ENCODE results near the gene KCTD15.

KCTD15 gene

DNA sequence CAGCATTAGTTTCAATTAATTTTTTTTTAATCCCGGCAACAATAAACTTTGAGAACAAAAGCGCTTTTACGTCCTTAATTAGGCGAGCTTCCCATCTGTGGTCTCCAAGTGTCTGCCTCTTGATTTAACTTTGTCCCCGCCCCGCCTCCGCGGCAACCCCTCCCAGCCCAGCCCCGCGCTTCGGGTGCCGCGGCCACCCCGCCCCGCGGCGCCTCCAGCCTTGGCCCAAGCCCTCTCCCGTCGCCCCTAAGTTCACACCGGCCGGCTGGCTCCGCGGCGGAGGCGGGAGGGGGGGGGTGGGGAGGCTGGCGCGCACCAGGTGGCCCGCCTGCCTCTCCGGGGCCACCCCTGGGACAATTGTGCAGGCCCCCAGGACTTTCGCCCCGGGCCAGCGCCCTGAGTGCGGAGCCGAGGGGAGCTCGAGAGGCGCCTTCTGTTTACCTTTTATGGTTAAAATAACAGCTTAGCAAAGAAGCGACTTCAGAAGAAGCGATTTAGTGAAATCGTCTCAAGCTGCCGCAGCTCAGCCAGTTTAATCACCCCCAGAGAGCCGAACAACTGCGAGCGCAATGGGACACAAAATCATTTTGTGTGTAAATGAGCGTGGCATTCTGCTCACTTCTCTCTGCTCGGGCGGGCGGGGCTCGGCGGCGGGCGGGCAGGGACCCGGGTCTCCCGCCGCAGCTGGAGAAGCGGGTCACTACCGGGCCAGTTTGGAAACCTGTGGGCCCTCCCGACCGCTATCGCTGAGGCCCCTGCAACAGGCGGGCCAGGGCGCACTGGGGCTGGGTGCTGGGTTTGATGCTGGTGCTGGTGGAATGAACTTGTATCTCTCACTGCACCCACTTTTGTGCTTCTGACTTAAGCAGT is 1.4 kb downstream of the KCTD15 start:
- no peak for TF ChIP-seq ZFX (IDR thresholded peaks at IDR 0.05; ENCODE audit: borderline replicate concordance)
- TF ChIP-seq, protein P1, sequence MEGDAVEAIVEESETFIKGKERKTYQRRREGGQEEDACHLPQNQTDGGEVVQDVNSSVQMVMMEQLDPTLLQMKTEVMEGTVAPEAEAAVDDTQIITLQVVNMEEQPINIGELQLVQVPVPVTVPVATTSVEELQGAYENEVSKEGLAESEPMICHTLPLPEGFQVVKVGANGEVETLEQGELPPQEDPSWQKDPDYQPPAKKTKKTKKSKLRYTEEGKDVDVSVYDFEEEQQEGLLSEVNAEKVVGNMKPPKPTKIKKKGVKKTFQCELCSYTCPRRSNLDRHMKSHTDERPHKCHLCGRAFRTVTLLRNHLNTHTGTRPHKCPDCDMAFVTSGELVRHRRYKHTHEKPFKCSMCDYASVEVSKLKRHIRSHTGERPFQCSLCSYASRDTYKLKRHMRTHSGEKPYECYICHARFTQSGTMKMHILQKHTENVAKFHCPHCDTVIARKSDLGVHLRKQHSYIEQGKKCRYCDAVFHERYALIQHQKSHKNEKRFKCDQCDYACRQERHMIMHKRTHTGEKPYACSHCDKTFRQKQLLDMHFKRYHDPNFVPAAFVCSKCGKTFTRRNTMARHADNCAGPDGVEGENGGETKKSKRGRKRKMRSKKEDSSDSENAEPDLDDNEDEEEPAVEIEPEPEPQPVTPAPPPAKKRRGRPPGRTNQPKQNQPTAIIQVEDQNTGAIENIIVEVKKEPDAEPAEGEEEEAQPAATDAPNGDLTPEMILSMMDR (IDR thresholded peaks at IDR 0.05), result no peak
- no peak overlapping the region for H3K27ac ChIP-seq

DNA sequence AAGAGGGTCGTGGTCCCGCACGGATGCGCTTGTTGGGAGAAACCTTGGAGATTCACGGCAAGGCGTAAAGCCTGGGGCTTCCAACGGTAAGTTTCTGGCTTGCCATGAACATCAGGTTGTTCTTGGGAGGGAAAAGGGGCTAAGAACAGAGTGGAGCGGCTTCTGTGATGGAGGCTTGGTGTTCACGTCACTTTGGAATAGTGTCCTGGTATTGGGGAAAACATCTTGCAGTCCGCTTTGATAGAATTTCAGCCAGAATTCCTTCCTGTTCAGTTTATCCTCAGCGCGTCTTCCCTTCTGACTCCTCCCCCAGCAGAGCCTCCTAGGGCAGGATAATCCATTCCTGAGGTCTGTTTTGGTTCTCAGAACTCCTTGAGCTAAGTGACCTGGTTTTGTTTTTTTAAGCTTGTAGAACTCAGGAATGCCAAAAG is 2.0 kb downstream of the KCTD15 start:
- no peak for TF ChIP-seq ZFX (IDR thresholded peaks at IDR 0.05; ENCODE audit: borderline replicate concordance)
- TF ChIP-seq, protein P1 (IDR thresholded peaks at IDR 0.05), result no peak
- no peak overlapping the region for H3K27ac ChIP-seq

DNA sequence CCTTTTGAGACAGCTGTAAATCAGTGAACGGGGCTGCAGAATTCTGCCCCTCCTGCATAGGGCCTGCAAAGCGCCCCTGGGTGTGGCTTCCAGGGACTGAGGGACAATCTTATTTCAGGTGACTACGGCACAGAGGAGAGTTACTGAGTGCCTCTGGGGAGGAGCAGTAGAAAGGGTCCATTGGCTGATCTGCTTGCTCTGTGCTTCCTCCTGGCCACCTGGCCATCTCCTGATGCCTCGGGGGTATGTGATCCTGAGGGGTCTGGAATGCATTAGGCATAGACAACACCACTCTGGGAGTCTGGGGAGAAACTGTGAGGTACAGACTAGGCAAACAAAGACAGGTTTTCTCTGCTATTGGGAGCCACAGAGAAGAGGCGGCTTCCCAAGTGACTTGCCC is 2.8 kb downstream of the KCTD15 start:
- no peak overlapping the region for H3K27ac ChIP-seq
- TF ChIP-seq, protein P1 (IDR thresholded peaks at IDR 0.05), result no peak
- no peak for TF ChIP-seq ZFX (IDR thresholded peaks at IDR 0.05; ENCODE audit: borderline replicate concordance)

DNA sequence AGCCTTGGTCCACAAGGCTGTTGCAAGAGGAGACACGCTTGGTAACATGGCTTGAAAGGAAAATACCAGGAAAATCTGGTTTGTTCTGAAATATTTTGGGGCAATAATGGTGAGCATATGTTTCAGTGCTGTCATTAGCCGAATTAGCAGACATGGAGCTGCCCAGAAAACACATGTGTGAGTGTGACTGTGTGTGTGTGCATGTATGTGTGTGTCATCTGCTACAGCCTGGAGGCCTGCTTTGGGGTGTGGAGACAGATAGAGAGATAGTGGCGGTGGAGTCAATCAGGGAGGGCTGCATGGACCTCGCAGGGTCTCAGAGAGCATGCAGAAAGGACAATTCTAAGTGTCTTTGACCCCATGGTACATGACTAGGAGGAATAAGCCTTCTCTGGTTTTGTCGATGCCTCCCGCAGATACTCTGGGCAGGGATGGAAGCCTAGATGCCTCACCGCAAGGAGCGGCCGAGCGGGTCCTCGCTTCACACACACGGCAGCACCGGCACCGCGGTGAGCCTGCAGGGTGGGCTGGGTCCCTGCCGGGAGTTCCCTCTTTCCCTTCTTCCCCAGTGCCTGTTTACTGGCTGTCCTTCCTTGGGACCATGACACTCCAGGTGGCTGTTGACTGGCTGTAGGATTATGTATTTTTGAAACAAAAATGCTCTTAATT is 3.5 kb downstream of the KCTD15 start:
- no peak overlapping the region for H3K27ac ChIP-seq
- TF ChIP-seq, protein P1 (IDR thresholded peaks at IDR 0.05), result no peak
- TF ChIP-seq ZFX (IDR thresholded peaks at IDR 0.05; ENCODE audit: borderline replicate concordance), result no peak

DNA sequence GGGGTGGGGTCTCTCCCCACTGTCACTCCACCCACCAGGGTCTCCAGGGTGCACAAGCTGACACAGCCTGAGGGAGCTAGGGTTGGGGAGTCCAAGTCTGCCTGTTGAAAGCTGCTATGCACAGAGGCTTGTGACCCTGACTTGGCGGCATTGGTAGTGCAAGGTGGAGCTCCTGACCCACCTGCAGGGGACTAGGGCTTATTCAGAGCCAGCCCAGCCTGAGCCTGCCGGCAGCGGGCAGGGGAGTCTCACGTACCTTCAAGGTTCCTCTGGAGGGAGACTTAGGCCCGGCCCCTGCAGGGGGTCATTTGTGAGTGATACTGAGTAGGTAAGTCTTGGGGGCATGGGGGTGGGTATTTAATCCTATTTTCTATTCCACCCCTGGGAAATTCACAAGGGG is 4.7 kb downstream of the KCTD15 start:
- TF ChIP-seq, protein P1 (IDR thresholded peaks at IDR 0.05), result no peak
- no peak for TF ChIP-seq ZFX (IDR thresholded peaks at IDR 0.05; ENCODE audit: borderline replicate concordance)
- no peak overlapping the region for H3K27ac ChIP-seq

DNA sequence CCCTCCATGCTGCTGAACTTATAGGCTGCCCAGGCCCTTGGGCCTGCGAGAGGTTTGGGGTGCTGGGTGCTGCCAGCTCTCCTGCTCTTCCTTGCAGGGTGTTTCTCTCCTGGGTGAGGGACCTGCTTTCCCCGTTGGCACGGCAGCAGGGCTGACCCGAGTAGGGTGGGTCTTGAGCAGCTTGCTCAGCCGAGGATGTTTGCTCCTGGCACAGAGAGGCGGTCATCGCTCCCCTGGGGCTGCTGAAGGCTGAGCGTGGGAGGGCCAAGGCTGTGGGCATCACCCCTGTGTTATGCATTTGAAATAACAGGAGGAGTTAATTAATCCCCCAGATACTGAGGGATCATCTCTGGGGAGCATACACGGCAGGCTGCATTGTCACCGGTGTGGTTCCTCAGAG is 5.3 kb downstream of the KCTD15 start:
- TF ChIP-seq, protein P1 (IDR thresholded peaks at IDR 0.05), result no peak
- TF ChIP-seq ZFX (IDR thresholded peaks at IDR 0.05; ENCODE audit: borderline replicate concordance), result no peak
- H3K27ac ChIP-seq, result no peak overlapping the region

DNA sequence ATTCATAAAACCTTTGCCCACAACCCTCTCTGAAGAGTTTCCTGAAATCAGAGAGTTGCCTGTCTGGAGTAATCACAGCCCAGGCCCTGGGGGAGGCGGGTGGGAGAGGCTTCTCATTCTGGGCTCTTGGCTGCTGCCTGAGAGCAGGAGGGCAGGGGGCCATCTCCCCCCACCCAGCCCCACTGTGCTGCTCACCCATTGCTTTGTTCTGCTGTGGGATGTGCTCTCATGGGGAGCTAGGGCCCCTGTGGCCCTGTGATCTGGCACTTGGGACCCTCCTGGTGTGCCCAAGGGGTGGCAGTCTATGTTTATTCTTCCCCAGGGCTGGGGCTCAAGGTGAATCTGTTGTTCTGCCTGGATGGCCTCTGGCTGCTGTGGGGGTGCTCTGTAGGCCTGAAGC is 6.1 kb downstream of the KCTD15 start:
- H3K27ac ChIP-seq, result no peak overlapping the region
- no peak for TF ChIP-seq ZFX (IDR thresholded peaks at IDR 0.05; ENCODE audit: borderline replicate concordance)
- TF ChIP-seq, protein P1 (IDR thresholded peaks at IDR 0.05), result no peak
